Liver (tissue), 9 donors: ENCODE data around the gene LPP. TPM values are rescaled to one million over a fixed set of nuclear protein-coding genes. Genes with fewer than 3 reads are reported as not detected.

Experiments used
- DNase-seq: peaks from one replicate; pipeline ENCODE4 v3.0.0-alpha.2; 2017; ENCODE audit warnings: low spot score
- H3K27ac ChIP-seq, 2 donors: one replicate each; pipeline ENCODE4 v1.7.0; 2013; ENCODE audit warnings: inconsistent platforms in 2 of 2, low read length in 2 of 2, control low read depth in 1 of 2, low read depth in 1 of 2, mild to moderate bottlenecking in 1 of 2
- H3K27me3 ChIP-seq, 4 donors: one replicate each; pipeline versions ENCODE4 v1.6.1 to v1.7.0; 2013; ENCODE audit warnings: low read length in 3 of 4, inconsistent platforms in 1 of 4, mild to moderate bottlenecking in 1 of 4, moderate library complexity in 1 of 4; ENCODE audit not compliant: control insufficient read depth in 4 of 4, insufficient read depth in 4 of 4
- H3K36me3 ChIP-seq, 4 donors: one replicate each; pipeline versions ENCODE4 v1.6.1 to v1.7.0; 2013; ENCODE audit warnings: low read length in 3 of 4, mild to moderate bottlenecking in 3 of 4, low read depth in 1 of 4, moderate library complexity in 1 of 4; ENCODE audit not compliant: control insufficient read depth in 4 of 4, insufficient read depth in 3 of 4
- H3K4me1 ChIP-seq, 4 donors: one replicate each; pipeline versions ENCODE4 v1.6.1 to v1.7.0; 2013; ENCODE audit warnings: low read length in 3 of 4, mild to moderate bottlenecking in 3 of 4, moderate library complexity in 1 of 4; ENCODE audit not compliant: control insufficient read depth in 4 of 4, insufficient read depth in 4 of 4
- H3K4me3 ChIP-seq, 3 donors: one replicate each; pipeline versions ENCODE4 v1.6.1 to v1.7.0; 2013; ENCODE audit warnings: low read length in 3 of 3, control low read depth in 1 of 3, low read depth in 1 of 3, mild to moderate bottlenecking in 1 of 3
- H3K9ac ChIP-seq, 2 donors: one replicate each; pipeline ENCODE4 v1.7.0; 2013; ENCODE audit warnings: low read length in 2 of 2, mild to moderate bottlenecking in 2 of 2, moderate library complexity in 2 of 2, control low read depth in 1 of 2, low read depth in 1 of 2
- H3K9me3 ChIP-seq, 4 donors: one replicate each; pipeline versions ENCODE4 v1.6.1 to v1.7.0; 2013; ENCODE audit warnings: low read length in 3 of 4; ENCODE audit not compliant: control insufficient read depth in 4 of 4
- FOXA1 ChIP-seq: IDR thresholded peaks from 2 replicates; pipeline ENCODE4 v1.6.1; 2016; ENCODE audit warnings: antibody characterized with exemption
- FOXA2 ChIP-seq: IDR thresholded peaks from 2 replicates; pipeline ENCODE4 v1.6.1; 2016; ENCODE audit warnings: antibody characterized with exemption
- GABPA ChIP-seq, 2 donors: IDR thresholded peaks in 1 of 2; conservative IDR thresholded peaks in 1 of 2; 2 replicates each; pipeline ENCODE4 v1.6.1; 2016; ENCODE audit warnings: antibody characterized with exemption in 2 of 2, mild to moderate bottlenecking in 1 of 2, moderate library complexity in 1 of 2
- HNF4A ChIP-seq, 2 donors: conservative IDR thresholded peaks; 2 replicates each; pipeline ENCODE4 v1.6.1; 2016; ENCODE audit warnings: antibody characterized with exemption in 2 of 2, mild to moderate bottlenecking in 2 of 2
- HNF4G ChIP-seq: IDR thresholded peaks from 2 replicates; pipeline ENCODE4 v1.6.1; 2016; ENCODE audit warnings: antibody characterized with exemption
- NR2F2 ChIP-seq: IDR thresholded peaks from 2 replicates; pipeline ENCODE4 v1.6.1; 2016; ENCODE audit warnings: antibody characterized with exemption
- RAD21 ChIP-seq, 2 donors: IDR thresholded peaks; 2 replicates each; pipeline ENCODE4 v1.6.1; 2016; ENCODE audit warnings: antibody characterized with exemption in 2 of 2, mild to moderate bottlenecking in 2 of 2
- RXRA ChIP-seq, 2 donors: IDR thresholded peaks; 2 replicates each; pipeline ENCODE4 v1.6.1; 2017 to 2018; ENCODE audit warnings: antibody characterized with exemption in 2 of 2, mild to moderate bottlenecking in 1 of 2
- SP1 ChIP-seq: IDR thresholded peaks from 2 replicates; pipeline ENCODE4 v1.6.1; 2018; ENCODE audit warnings: antibody characterized with exemption, mild to moderate bottlenecking
- TAF1 ChIP-seq: conservative IDR thresholded peaks from 2 replicates; pipeline ENCODE4 v1.6.1; 2016; ENCODE audit warnings: antibody characterized with exemption, mild to moderate bottlenecking
- YY1 ChIP-seq: IDR thresholded peaks from 2 replicates; pipeline ENCODE4 v1.6.1; 2016; ENCODE audit warnings: antibody characterized with exemption, mild to moderate bottlenecking
- WGBS: extraction: QIAGEN DNeasy Blood & Tissue Kit; methylation state at CpG from one replicate; pipeline ENCODE4 v1.1.7; 2013; 5-methylcytosine and 5-hydroxymethylcytosine counted together
- polyA plus RNA-seq, 2 donors: library from polyadenylated mRNA; stranded (reverse) in 1 of 2; unstranded in 1 of 2; fragments of 200-250 nt in 1 of 2; fragments of >200 nt in 1 of 2; fragmentation: Nextera tagmentation in 1 of 2; extraction: Ambion mirVana in 1 of 2; gene quantifications; one replicate each; pipeline versions ENCODE4 v1.2.1 to v1.2.3, GENCODE V29; 2013 to 2015
- total RNA-seq, 2 donors: library from RNA; depleted of rRNA; stranded (reverse); fragments of >200 nt; gene quantifications; one replicate each; pipeline ENCODE4 v1.2.3, GENCODE V29; 2014
- TF ChIP-seq, protein P1 (sequence below): fragments of 150-350 bp; IDR thresholded peaks from 2 replicates; pipeline ENCODE4 v1.5.1; 2017; ENCODE audit warnings: improper control_type of control experiment, low read depth, low read length; ENCODE audit not compliant: missing input control
- TF ChIP-seq, protein P2 (sequence below): IDR thresholded peaks from 2 replicates; pipeline ENCODE4 v1.6.1; 2016; ENCODE audit warnings: antibody characterized with exemption
- TF ChIP-seq, protein P3 (sequence below): IDR thresholded peaks from 2 replicates; pipeline ENCODE4 v1.6.1; 2016; ENCODE audit warnings: antibody characterized with exemption
- donor health status: healthy.
- donor health status: healthy.
- donor health status: healthy.
- donor health status: healthy.
- donor health status: healthy.

Gene LPP
- total and polyA plus RNA-seq, 4 donors: 3.3 to 53.7 (median 28.2) TPM

DNA sequence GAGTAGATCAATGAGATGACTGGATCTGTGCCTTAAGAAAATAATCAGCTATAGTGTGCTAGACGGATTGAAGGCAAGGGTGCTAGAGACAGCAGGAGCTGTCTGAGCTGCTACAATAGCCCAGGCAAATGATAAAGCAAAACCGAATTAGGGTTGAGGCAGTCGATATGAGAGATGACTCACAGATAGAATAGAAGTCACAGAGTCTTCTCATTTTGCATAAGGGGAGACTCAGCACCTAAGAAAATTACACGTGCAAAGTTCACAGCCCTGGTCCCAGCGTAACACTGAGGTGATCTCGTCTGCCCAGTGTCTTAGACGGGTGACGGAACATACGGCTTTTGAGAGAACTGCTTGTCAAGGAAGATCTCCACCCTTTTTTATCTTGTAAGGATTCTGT lies 11.6 kb downstream of the LPP start:
- Histone ChIP-seq H3K9ac (no peak overlapping the region), H3K9me3 (no peaks in the 10 kb centered on the region), H3K27ac (peak overlapping the region in 1 of 2 donors; percentile 16), H3K4me3 (no peak overlapping the region), H3K36me3 (peaks cover 0 to 2% (median 0%) of the 10 kb centered on the region in 4 donors), H3K27me3 (no peaks in the 10 kb centered on the region), H3K4me1 (peaks cover 12 to 83% (median 52%) of the 10 kb centered on the region in 4 donors)
- TF ChIP-seq YY1 (no peak), NR2F2 (no peak), FOXA2 (no peak), GABPA (IDR thresholded peaks at IDR 0.05 in 1 of 2, conservative IDR thresholded peaks at IDR 0.05 in 1 of 2) (no peak)
- WGBS: 83% methylated on average over 9 of the region's 9 CpGs
- DNase-seq: no peak

DNA sequence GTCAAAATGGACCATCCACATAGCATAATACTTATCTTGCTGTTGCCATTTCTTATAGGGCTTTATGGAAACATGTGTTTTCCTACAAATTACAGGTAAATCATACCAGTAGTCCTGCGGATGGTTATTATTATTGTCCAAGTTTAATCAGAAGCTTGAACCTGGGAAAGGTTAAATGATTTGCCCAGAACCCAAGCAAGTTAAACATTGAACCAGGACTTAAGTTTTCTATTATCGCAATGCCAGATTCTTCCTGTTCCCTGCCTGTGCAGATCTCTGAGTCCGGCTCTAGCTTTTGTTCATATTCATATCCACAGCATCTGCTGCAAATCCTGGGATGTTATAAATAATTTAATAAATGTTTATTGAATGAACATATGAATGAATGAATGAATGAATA lies 12.5 kb downstream of the LPP start:
- no peak for DNase-seq
- Histone ChIP-seq H3K9ac (no peak overlapping the region), H3K27me3 (no peaks in the 10 kb centered on the region), H3K9me3 (no peaks in the 10 kb centered on the region), H3K4me1 (peaks cover 10 to 88% (median 56%) of the 10 kb centered on the region in 4 donors), H3K4me3 (no peak overlapping the region), H3K27ac (no peak overlapping the region), H3K36me3 (peaks cover 0 to 2% (median 0%) of the 10 kb centered on the region in 4 donors)
- TF ChIP-seq, protein P1, sequence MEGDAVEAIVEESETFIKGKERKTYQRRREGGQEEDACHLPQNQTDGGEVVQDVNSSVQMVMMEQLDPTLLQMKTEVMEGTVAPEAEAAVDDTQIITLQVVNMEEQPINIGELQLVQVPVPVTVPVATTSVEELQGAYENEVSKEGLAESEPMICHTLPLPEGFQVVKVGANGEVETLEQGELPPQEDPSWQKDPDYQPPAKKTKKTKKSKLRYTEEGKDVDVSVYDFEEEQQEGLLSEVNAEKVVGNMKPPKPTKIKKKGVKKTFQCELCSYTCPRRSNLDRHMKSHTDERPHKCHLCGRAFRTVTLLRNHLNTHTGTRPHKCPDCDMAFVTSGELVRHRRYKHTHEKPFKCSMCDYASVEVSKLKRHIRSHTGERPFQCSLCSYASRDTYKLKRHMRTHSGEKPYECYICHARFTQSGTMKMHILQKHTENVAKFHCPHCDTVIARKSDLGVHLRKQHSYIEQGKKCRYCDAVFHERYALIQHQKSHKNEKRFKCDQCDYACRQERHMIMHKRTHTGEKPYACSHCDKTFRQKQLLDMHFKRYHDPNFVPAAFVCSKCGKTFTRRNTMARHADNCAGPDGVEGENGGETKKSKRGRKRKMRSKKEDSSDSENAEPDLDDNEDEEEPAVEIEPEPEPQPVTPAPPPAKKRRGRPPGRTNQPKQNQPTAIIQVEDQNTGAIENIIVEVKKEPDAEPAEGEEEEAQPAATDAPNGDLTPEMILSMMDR: no peak
- TF ChIP-seq RXRA (IDR thresholded peaks at IDR 0.05): peak in 1 of 2 donors; percentile 40
- TF ChIP-seq FOXA1: no peak
- no peak for TF ChIP-seq TAF1
- TF ChIP-seq HNF4A (conservative IDR thresholded peaks at IDR 0.05): peak in 1 of 2 donors; percentile 21
- 41% methylated on average over 3 of the region's 3 CpGs for WGBS

DNA sequence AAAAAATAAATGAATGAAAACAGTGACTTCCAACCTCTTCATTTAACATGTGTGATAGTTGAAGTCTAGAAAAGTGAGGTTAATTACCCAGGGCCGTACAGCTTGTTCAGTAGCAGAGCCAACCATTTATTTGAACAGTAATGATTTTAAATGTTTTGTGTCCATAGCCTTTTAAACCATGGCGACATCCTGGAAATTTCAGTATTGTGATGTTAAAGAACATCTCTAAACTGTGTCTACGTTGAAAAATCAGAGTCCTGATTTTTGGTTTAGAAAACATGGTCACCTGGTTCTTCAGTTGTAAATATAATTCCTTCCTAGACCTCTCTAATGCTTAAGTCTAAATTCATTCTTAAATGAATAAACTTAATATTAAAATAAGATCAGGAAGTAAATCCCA lies 14.2 kb downstream of the LPP start:
- no peak for DNase-seq
- no peak overlapping the region for H3K9ac ChIP-seq
- H3K4me3 ChIP-seq: no peak overlapping the region
- TF ChIP-seq TAF1: no peak
- TF ChIP-seq SP1: no peak
- TF ChIP-seq HNF4G: no peak
- no peak for TF ChIP-seq NR2F2
- TF ChIP-seq YY1: peak; percentile 39
- TF ChIP-seq, protein P2, sequence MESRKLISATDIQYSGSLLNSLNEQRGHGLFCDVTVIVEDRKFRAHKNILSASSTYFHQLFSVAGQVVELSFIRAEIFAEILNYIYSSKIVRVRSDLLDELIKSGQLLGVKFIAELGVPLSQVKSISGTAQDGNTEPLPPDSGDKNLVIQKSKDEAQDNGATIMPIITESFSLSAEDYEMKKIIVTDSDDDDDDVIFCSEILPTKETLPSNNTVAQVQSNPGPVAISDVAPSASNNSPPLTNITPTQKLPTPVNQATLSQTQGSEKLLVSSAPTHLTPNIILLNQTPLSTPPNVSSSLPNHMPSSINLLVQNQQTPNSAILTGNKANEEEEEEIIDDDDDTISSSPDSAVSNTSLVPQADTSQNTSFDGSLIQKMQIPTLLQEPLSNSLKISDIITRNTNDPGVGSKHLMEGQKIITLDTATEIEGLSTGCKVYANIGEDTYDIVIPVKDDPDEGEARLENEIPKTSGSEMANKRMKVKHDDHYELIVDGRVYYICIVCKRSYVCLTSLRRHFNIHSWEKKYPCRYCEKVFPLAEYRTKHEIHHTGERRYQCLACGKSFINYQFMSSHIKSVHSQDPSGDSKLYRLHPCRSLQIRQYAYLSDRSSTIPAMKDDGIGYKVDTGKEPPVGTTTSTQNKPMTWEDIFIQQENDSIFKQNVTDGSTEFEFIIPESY: no peak
- peak in 1 of 2 donors; percentile 27 for TF ChIP-seq RXRA (IDR thresholded peaks at IDR 0.05)
- TF ChIP-seq, protein P3, sequence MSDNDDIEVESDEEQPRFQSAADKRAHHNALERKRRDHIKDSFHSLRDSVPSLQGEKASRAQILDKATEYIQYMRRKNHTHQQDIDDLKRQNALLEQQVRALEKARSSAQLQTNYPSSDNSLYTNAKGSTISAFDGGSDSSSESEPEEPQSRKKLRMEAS: no peak
- no peak for TF ChIP-seq RAD21 (IDR thresholded peaks at IDR 0.05)
- TF ChIP-seq HNF4A (conservative IDR thresholded peaks at IDR 0.05): peak in 1 of 2 donors; percentile 16
- H3K4me1 ChIP-seq: peaks cover 15 to 76% (median 53%) of the 10 kb centered on the region in 4 donors
- no peaks in the 10 kb centered on the region for H3K27me3 ChIP-seq
- WGBS: 30% methylated on average over 3 of the region's 3 CpGs
- no peak overlapping the region for H3K27ac ChIP-seq
- no peaks in the 10 kb centered on the region for H3K9me3 ChIP-seq
- peaks cover 0 to 2% (median 0%) of the 10 kb centered on the region in 4 donors for H3K36me3 ChIP-seq
